Neural cell (in vitro differentiated cells): ENCODE data around the gene GTF3C2. TPM values are rescaled to one million over a fixed set of nuclear protein-coding genes. Genes with fewer than 3 reads are reported as not detected.

ENCODE experiments used
- H2AFZ ChIP-seq: fragments of 200-600, 300-800 bp; sonication (generic), shearing (Covaris generic); 2 replicates; pipeline ENCODE4 v1.6.0; 2014; ENCODE audit warnings: low read depth, mild to moderate bottlenecking, antibody characterized with exemption, low read length, moderate library complexity
- H3F3A ChIP-seq: fragments of 200-600 bp; shearing (Covaris generic); 2 replicates; pipeline ENCODE4 v1.6.1; 2016; ENCODE audit warnings: mild to moderate bottlenecking, moderate library complexity, mixed read lengths, antibody characterized with exemption, low read length; ENCODE audit not compliant: insufficient read depth, poor library complexity, severe bottlenecking
- H3K27ac ChIP-seq: fragments of 200-600, 300-800 bp; sonication (generic), shearing (Covaris generic); 2 replicates; pipeline ENCODE4 v1.5.1; 2014; ENCODE audit warnings: mild to moderate bottlenecking, low read length, moderate library complexity
- H3K27me3 ChIP-seq: fragments of 300-800, 200-600 bp; sonication (generic), shearing (Covaris generic); 2 replicates; pipeline ENCODE4 v1.6.0; 2014; ENCODE audit warnings: mild to moderate bottlenecking, low read depth, low read length, moderate library complexity; ENCODE audit not compliant: insufficient read depth
- H3K36me3 ChIP-seq: fragments of 300-800, 200-600 bp; sonication (generic), shearing (Covaris generic); 2 replicates; pipeline ENCODE4 v1.5.1; 2014; ENCODE audit warnings: mild to moderate bottlenecking, antibody characterized with exemption, low read length, moderate library complexity; ENCODE audit not compliant: insufficient read depth
- H3K4me2 ChIP-seq: fragments of 300-800, 200-600 bp; sonication (generic), shearing (Covaris generic); 2 replicates; pipeline ENCODE4 v1.6.0; 2014; ENCODE audit warnings: mild to moderate bottlenecking, low read length
- H3K4me3 ChIP-seq: fragments of 300-800, 200-600 bp; sonication (generic), shearing (Covaris generic); 2 replicates; pipeline ENCODE4 v1.5.1; 2014; ENCODE audit warnings: mild to moderate bottlenecking, low read length, moderate library complexity
- H3K79me2 ChIP-seq: fragments of 200-600 bp; shearing (Covaris generic); replicated peaks from 2 replicates; pipeline ENCODE4 v1.6.0; 2014; ENCODE audit warnings: mild to moderate bottlenecking, low read length, moderate library complexity; ENCODE audit not compliant: insufficient read depth
- H3K9ac ChIP-seq: fragments of 300-800, 200-600 bp; sonication (generic), shearing (Covaris generic); 2 replicates; pipeline ENCODE4 v1.6.1; 2016; ENCODE audit warnings: mild to moderate bottlenecking, low read length, mixed read lengths
- H3K9me2 ChIP-seq: fragments of 200-600 bp; shearing (Covaris generic); 2 replicates; pipeline ENCODE4 v1.6.1; 2016; ENCODE audit warnings: mild to moderate bottlenecking, low read length, mixed read lengths; ENCODE audit not compliant: insufficient read depth
- H3K9me3 ChIP-seq: fragments of 200-600, 300-800 bp; sonication (generic), shearing (Covaris generic); 2 replicates; pipeline ENCODE4 v1.6.1; 2016; ENCODE audit warnings: mild to moderate bottlenecking, mixed run types, low read length, moderate library complexity, mixed read lengths
- H4K20me1 ChIP-seq: fragments of 200-600 bp; shearing (Covaris generic); 2 replicates; pipeline ENCODE4 v1.6.1; 2016; ENCODE audit warnings: mild to moderate bottlenecking, mixed run types; ENCODE audit not compliant: insufficient read depth
- EP300 ChIP-seq: fragments of 450-650 bp; conservative IDR thresholded peaks from 2 replicates; pipeline ENCODE4 v1.6.1; 2014; ENCODE audit warnings: antibody characterized with exemption, mild to moderate bottlenecking, moderate library complexity; ENCODE audit not compliant: poor library complexity, severe bottlenecking
- EZH2 ChIP-seq: fragments of 200-600, 300-800 bp; shearing (Covaris generic), sonication (generic); IDR thresholded peaks from 2 replicates; pipeline ENCODE4 v1.6.1; 2014; ENCODE audit warnings: antibody characterized with exemption, low read length, borderline replicate concordance, mild to moderate bottlenecking; ENCODE audit not compliant: insufficient read depth, poor library complexity, severe bottlenecking
- MXI1 ChIP-seq: fragments of 450-650 bp; conservative IDR thresholded peaks from 2 replicates; pipeline ENCODE4 v1.6.1; 2014; ENCODE audit warnings: antibody characterized with exemption, mild to moderate bottlenecking; ENCODE audit not compliant: poor library complexity, severe bottlenecking
- POLR2AphosphoS5 ChIP-seq: IDR thresholded peaks from 2 replicates; pipeline ENCODE4 v1.6.1; 2012
- RAD21 ChIP-seq: fragments of 450-650 bp; conservative IDR thresholded peaks from 2 replicates; pipeline ENCODE4 v1.6.1; 2014; ENCODE audit warnings: antibody characterized with exemption, mild to moderate bottlenecking, moderate library complexity
- SMC3 ChIP-seq: fragments of 450-650 bp; conservative IDR thresholded peaks from 2 replicates; pipeline ENCODE4 v1.6.1; 2014; ENCODE audit warnings: antibody characterized with exemption, mild to moderate bottlenecking, moderate library complexity; ENCODE audit not compliant: poor library complexity
- TAF1 ChIP-seq: IDR thresholded peaks from 2 replicates; pipeline ENCODE4 v1.6.1; 2012; ENCODE audit warnings: low read depth
- polyA plus RNA-seq: library from polyadenylated mRNA; depleted of rRNA; stranded (reverse); fragments of >200 nt; gene quantifications from 2 replicates; pipeline ENCODE4 v1.2.3, GENCODE V29; 2014
- TF ChIP-seq, protein P1 (sequence below): IDR thresholded peaks from 2 replicates; pipeline ENCODE4 v1.6.1; 2012; ENCODE audit warnings: borderline replicate concordance
- TF ChIP-seq, protein P2 (sequence below): fragments of 450-650 bp; IDR thresholded peaks from 2 replicates; pipeline ENCODE4 v1.5.1; 2014; ENCODE audit warnings: antibody characterized with exemption, mild to moderate bottlenecking, moderate library complexity; ENCODE audit not compliant: poor library complexity, severe bottlenecking

GTF3C2 gene
- polyA plus RNA-seq, 1 donor from 2014 or later = 27.8 TPM

DNA sequence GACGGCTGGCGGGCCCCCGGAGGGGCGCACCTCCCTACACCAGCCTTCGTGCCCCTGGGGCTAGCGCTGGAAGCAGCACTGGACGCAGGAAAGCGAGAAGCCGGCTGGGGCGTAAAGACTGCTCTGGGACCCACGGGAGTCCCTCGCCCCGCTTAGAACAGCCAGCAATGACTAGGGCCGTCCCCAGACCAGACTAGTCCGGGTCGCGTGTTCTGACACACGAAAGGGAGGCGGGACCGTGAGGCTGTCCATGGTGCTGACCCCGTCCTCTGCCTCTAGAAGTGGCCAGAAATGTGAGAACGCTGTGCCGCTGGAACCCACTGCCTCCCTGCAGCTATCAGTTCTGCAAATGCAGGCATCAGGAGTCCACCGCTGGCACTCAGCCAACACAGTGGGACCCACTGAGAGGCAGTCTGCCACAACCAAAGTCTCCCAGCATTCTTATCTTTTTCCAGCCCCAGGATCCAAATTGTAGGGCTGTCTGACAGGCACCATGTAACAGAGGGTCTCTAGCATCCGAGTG lies 48.1 kb downstream of the GTF3C2 start, which contains the start of gene UCN:
Gene UCN, minus strand, starts transcription at position 87 of the 523 bp plus-strand sequence. CDS start 550 bp downstream, outside the sequence.
- H3K27me3 ChIP-seq = peaks cover 48% of the 10 kb centered on the region
- peak within 1 kb of the TSS; percentile 40 for H3K4me3 ChIP-seq
- no peak within 1 kb of the TSS for H2AFZ ChIP-seq
- no peaks in the 10 kb centered on the region for H4K20me1 ChIP-seq
- no peak within 1 kb of the TSS for H3K9ac ChIP-seq
- H3F3A ChIP-seq = no peaks in the 10 kb centered on the region
- H3K4me2 ChIP-seq = no peak within 1 kb of the TSS
- no peaks in the 10 kb centered on the region for H3K79me2 ChIP-seq
- H3K9me3 ChIP-seq = no peaks in the 10 kb centered on the region
- H3K27ac ChIP-seq = no peak within 1 kb of the TSS
- TF ChIP-seq EP300 = no peak
- TF ChIP-seq, protein P1, sequence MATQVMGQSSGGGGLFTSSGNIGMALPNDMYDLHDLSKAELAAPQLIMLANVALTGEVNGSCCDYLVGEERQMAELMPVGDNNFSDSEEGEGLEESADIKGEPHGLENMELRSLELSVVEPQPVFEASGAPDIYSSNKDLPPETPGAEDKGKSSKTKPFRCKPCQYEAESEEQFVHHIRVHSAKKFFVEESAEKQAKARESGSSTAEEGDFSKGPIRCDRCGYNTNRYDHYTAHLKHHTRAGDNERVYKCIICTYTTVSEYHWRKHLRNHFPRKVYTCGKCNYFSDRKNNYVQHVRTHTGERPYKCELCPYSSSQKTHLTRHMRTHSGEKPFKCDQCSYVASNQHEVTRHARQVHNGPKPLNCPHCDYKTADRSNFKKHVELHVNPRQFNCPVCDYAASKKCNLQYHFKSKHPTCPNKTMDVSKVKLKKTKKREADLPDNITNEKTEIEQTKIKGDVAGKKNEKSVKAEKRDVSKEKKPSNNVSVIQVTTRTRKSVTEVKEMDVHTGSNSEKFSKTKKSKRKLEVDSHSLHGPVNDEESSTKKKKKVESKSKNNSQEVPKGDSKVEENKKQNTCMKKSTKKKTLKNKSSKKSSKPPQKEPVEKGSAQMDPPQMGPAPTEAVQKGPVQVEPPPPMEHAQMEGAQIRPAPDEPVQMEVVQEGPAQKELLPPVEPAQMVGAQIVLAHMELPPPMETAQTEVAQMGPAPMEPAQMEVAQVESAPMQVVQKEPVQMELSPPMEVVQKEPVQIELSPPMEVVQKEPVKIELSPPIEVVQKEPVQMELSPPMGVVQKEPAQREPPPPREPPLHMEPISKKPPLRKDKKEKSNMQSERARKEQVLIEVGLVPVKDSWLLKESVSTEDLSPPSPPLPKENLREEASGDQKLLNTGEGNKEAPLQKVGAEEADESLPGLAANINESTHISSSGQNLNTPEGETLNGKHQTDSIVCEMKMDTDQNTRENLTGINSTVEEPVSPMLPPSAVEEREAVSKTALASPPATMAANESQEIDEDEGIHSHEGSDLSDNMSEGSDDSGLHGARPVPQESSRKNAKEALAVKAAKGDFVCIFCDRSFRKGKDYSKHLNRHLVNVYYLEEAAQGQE = peak; percentile 23
- H3K9me2 ChIP-seq = no peaks in the 10 kb centered on the region
- H3K36me3 ChIP-seq = no peaks in the 10 kb centered on the region

DNA sequence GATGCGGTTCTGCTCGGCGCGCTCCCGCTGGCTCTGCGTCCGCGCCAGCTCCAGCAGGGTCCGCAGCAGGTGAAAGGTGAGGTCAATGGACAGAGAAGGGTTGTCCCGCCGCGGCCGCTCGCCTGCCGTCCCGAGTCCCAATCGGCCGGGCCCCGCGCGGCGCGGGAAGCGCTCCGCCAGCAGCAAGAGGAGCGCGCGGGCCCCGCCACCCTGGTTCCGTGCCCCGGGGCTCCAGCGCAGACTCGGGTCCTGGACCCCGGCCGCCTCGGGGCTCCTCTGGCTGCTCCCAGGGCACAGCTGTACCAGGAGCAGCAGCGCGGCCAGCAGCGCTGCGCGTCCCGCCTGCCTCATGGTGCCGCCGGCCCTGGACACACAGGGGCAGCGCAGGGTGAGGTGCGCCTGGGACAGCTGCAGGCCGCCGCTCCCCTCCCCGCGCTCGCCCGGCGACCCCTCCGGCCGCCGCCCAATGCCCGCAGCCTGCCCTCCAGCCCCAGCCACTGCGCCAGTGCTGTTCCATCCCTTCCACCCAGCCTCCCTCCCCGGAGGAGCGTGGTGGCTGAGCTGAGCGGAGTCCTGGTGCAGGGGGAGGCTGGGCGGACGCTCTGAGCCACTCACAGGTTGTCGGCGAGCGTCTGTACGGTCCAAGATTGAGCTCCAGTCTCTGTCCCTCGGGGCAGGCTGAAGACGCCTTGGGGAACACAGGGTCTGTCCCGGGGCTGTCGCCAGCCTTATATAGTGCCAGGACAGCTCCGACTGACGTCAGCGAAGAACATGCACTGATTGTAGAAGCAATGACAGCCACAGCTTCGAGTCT lies 48.8 kb downstream of the GTF3C2 start:
- Histone ChIP-seq H2AFZ (no peak overlapping the region), H3K27ac (no peak overlapping the region), H4K20me1 (no peaks in the 10 kb centered on the region), H3K4me2 (no peak overlapping the region), H3K9ac (no peak overlapping the region), H3K79me2 (no peaks in the 10 kb centered on the region), H3K36me3 (no peaks in the 10 kb centered on the region), H3K4me3 (peak overlapping the region; percentile 40), H3K27me3 (peaks cover 48% of the 10 kb centered on the region), H3F3A (no peaks in the 10 kb centered on the region), H3K9me2 (no peaks in the 10 kb centered on the region), H3K9me3 (no peaks in the 10 kb centered on the region)
- TF ChIP-seq POLR2AphosphoS5 = no peak
- TF ChIP-seq SMC3 = no peak
- TF ChIP-seq EP300 = no peak
- no peak for TF ChIP-seq TAF1
- TF ChIP-seq EZH2 = no peak
- TF ChIP-seq, protein P2, sequence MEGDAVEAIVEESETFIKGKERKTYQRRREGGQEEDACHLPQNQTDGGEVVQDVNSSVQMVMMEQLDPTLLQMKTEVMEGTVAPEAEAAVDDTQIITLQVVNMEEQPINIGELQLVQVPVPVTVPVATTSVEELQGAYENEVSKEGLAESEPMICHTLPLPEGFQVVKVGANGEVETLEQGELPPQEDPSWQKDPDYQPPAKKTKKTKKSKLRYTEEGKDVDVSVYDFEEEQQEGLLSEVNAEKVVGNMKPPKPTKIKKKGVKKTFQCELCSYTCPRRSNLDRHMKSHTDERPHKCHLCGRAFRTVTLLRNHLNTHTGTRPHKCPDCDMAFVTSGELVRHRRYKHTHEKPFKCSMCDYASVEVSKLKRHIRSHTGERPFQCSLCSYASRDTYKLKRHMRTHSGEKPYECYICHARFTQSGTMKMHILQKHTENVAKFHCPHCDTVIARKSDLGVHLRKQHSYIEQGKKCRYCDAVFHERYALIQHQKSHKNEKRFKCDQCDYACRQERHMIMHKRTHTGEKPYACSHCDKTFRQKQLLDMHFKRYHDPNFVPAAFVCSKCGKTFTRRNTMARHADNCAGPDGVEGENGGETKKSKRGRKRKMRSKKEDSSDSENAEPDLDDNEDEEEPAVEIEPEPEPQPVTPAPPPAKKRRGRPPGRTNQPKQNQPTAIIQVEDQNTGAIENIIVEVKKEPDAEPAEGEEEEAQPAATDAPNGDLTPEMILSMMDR = no peak
- TF ChIP-seq, protein P1 = no peak
- TF ChIP-seq RAD21 = no peak
- no peak for TF ChIP-seq MXI1
